ENCODE measurements around the gene SH3GLB2.

GRCh38 chr9:129014608-129015007 is 13.5 kb downstream of the SH3GLB2 start:
- no peak for TF ChIP-seq CTCF (IDR thresholded peaks at IDR 0.05; ENCODE audit: low read length)
- no peak for TF ChIP-seq EZH2 (IDR thresholded peaks at IDR 0.05; ENCODE audit: borderline replicate concordance, low read length)

Measured in OCI-LY1 (cell line).